GM21515 (cell line): ENCODE results near the gene DGUOK.
"Not testable (repeated sequence)": the region's sequence is repeated elsewhere in the genome, so short reads cannot be mapped to it uniquely, and the experiment has no call there.

Experiments
- ATAC-seq: cut with Tn5 transposase; IDR thresholded peaks from one replicate; pipeline ENCODE4 v1.9.1; 2021; ENCODE audit not compliant: unreplicated experiment

Gene DGUOK

DNA sequence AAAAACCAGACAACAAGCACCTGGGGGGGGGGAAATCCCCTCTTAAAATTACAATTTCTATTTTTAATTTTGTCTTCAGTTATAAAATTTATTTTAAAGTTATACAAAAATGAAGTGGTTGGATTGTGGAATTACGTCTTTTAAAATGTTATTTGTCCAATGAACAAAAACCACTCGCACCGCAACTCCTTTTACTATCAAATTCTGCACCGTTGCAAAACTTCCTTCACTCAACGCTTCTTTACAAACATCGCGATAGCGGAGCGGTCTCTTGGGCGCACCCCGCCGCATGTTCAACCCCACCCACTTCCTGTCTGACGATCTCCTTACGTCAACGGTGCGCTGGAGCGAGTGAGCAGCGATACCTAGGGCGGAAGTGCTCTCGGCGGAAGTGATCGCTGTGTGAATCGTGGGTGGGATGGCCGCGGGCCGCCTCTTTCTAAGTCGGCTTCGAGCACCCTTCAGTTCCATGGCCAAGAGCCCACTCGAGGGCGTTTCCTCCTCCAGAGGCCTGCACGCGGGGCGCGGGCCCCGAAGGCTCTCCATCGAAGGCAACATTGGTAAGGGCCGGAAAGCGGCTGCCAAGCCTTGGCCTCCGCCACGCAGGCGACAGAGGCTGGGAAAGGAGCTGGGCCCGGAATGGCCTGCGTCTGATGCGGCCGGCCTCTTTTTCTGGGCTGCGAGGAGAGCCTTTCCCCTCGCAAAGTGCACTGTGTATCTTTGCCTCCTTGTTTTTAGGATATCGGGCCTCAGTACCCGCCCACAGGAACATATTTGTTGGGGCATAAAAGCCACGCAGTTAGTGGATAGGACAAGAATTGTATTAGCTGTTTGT lies at the start of gene DGUOK:
Gene DGUOK, plus strand, starts transcription at position 388 of the 835 bp plus-strand sequence. Its CDS starts 31 bp downstream, at position 419.
- ATAC-seq, result peak; percentile 97

DNA sequence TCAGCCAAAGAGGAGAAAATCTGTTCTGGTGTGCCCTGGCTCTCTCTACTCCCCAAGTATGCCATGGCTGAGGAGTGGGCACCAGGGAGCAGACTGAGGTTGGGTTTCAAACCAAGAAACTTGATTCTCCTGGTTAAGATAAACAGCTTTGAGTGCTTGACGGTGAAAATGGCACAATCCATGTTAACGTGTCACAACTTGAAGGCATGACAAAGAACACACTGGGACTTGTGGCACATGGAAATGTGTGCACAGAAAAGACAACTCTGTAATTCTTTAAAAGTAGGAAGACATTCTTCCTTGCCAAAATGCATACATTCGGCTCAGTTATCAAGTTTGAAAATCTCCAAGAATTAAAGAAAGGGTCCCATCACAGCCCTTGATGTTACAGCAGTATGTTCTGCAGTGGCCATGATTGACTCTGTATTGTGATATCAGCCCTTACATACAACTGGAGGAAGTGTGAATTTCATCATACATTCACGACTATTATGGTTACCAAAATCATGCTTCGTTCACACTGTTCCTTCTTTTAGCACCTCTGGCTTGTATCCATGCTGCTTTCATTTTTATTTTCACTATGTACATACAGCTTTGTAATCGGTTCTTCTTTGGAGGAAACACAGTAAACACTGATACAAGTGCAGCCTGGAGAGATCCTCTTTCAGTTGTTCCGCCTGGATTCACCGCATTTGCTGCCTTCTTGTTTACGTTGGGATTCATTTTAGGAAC lies 49.4 kb upstream of the DGUOK start:
- no peak for ATAC-seq

DNA sequence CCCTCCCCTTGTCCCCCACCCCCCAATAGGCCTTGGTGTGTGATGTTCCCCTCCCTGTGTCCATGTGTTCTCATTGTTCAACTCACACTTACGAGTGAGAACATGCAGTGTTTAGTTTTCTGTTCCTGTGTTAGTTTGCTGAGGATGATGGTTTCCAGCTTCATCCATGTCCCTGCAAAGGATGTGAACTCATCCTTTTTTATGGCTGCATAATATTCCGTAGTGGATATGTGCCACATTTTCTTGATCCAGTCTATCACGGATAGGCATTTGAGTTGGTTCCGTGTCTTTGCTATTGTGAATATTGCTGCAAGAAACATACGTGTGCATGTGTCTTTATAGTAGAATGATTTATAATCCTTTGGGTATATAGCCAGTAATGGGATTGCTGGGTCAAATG lies 48.7 kb upstream of the DGUOK start:
- ATAC-seq, result not testable (repeated sequence)

DNA sequence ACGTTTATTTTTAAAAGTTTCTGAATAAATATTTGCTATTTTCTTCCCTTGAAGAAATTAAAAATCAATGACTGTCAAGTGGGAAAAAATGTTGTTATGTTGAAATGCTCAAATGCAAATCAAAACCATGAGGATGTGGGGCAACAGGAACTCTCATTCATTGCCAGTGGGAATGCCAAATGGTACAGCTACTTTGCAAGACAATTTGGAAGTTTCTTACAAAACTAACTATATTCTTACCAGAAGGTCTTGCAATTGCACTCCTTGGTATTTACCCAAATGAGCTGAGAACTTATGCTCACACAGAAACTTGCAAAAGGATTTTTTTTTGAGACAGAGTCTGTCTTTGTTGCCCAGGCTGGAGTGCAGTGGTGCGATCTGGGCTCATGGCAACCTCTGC lies 41.3 kb upstream of the DGUOK start:
- no peak for ATAC-seq

DNA sequence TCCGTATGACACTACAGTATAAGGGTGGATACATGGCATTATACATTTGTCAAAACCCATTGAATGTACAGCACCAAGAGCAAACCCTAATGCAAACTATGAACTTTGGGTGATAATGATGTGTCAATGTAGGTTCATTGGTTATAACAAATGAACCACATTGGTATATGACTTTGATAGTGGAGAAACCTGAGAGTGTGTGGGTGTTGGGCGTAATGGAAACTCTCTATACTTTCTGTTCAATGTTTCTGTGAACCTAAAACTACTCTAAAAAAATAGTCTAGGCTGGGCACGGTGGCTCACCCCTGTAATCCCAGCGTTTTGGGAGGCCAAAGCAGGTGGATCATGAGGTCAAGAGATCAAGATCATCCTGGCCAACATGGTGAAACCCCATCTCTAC lies 40.3 kb upstream of the DGUOK start:
- no peak for ATAC-seq

DNA sequence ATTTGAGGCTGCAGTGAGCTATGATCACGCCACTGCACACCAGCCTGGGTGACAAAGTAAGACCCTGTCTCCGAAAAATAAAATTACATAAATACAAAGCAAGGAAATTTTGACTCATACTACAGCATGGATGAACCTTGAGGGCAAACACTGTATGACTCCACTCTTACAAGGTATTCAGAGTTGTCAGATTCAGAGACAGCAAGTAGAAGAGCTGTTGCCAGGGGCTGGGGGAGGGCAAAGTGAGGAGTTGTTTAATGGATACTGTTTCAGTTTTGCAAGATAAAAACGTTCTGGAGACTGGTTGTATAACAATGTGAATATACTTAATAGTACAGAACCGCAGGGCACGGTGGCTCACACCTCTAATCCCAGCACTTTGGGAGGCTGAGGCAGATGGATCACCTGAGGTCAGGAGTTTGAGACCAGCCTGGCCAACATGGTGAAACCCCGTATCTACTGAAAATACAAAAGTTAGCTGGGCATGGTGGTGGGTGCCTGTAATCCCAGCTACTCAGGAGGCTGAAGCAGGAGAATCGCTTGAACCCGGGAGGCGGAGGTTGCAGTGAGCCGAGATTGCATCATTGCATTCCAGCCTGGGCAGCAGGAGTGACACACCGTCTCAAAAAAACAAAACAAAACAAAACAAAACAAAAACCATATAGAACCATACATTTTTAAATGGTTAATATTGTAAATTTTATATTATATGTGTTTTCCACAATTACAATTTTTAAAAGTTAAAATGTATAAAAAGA lies 38.9 kb upstream of the DGUOK start:
- ATAC-seq, result not testable (repeated sequence)

DNA sequence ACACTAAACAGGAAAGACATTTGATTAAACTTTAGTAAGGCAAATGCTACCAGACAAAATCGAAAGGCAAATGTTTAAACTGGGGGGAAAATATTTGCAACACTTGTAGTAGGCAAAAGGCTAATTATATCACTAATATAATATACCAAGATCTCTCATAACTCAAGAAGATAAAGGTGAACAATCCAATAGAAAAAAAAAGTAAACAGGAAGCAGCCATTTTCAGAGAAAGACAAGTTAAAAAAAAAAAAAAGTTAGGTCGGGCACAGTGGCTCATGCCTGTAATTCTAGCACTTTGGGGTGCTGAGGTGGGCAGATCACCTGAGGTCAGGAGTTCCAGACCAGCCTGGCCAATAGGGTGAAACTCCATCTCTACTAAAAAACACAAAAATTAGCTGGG lies 38.3 kb upstream of the DGUOK start:
- ATAC-seq, result no peak

DNA sequence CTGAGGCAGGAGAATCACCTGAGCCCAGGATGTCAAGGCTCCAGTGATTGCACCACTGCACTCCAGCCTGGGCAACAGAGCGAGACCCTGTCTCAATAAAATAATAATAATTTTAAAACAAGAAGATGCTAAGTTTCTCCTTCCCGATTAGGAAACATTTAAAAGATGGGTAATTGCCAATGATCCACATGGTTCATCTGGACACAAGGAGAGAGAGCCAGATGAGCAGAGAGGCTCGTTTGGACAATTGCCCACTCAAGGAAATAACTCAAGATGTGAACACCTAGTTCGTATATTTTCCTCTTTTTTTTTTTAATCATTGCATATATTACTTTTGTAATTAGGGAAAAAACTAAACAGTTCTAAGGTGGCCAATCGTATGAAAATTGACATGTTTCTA lies 37.5 kb upstream of the DGUOK start:
- ATAC-seq, result no peak

DNA sequence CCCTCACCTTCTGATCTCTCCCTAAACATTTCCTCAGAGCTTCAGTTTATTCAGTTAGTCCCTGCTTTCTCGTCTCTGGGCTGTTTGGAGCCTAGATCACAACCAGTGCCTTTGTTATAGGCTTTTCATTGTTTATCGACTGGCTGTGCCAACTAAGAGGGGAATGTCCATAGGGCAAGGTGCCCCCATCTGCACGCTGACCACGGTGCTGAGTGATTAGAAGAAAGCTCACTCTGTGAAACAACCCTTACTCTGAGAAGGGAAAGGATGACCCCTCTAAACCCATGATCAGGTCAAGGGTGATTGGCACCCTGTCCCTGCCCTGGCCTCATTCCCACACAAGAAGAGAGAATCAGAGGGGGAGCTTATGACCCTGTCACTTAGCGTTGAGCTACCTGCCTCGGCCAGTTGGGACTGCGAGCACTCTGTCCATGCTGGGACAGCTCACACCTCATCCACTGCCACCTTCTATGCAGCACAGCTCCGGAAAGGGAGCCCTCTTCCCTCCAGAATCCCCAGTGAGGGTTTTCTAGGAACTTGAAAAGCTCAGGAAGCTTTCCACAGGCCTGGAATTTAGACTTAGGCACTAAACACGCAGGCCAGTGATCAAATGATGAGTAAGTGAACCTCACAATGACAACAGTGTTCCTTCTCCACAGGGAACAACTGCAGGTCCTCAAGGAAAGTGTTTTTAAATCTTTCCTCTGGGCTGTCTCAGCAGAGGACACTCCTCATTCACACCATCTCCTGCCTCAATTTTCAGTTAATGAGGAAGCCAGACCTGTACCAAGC lies 36.2 kb upstream of the DGUOK start:
- no peak for ATAC-seq

DNA sequence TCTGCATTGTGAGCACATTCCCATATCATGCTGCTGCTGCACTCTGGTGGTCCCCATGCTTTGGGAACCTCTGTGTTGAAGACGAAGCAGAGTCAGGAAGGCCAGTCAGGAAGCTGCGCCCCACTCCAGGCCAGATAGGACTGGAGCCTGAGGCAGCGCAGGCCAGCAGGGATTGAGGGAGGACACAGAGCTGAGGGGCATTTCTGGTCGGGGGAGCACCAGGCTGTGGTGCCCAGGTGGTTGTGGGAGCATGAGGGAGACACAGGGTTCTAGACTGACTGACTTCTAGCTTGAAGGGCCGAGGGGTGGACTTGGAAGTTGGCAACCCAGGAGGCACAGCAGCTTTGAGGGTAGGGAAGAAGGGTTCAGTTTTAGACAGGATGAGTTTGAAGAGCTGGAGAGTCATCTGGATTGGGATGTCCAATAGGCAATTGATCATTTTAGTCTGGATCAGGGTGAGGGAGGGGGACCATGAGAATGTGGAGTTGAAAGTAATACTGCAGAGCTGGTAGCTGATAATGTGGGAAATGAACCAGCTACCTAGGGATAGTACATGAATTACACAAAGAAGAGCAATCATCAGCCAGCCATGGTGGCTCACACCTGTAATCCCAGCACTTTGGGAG lies 35.3 kb upstream of the DGUOK start:
- ATAC-seq, result no peak

DNA sequence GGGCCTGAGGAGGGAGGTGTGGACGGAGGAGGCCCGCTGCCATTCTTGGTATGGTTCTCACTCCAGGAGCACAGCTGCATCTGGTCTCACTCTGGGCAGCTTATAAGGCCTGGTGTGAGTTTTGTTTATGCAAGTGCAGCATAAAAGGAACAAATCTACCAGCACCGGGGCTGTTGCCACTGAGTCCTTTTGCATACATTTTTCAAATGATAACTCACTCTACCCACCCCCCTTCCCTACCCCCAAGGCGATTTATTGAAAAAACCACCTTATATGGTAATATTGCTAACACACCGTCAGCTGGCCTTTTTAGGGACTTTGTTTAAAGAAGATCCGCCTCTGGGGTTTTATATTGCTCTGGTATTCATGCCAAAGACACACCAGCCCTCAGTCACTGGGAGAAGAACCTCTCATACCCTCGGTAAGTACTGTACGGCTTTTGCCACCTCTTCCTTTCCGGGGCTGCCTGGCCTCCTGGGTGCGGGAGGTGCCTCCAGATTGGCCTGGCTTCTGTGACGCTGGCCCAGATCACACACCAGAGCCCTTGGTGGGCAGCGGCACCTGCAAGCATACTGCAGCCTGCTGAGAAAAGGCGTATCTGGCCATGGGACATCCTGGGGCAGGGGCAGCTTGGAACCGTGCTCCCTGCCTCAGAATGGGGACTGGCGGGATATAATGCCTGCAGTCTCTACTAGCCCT lies 33.9 kb upstream of the DGUOK start, which contains the start of gene ACTG2:
Gene ACTG2, plus strand, starts transcription at position 378 of the 699 bp plus-strand sequence. CDS start 8,304 bp downstream, outside the sequence.
- ATAC-seq, result no peak

DNA sequence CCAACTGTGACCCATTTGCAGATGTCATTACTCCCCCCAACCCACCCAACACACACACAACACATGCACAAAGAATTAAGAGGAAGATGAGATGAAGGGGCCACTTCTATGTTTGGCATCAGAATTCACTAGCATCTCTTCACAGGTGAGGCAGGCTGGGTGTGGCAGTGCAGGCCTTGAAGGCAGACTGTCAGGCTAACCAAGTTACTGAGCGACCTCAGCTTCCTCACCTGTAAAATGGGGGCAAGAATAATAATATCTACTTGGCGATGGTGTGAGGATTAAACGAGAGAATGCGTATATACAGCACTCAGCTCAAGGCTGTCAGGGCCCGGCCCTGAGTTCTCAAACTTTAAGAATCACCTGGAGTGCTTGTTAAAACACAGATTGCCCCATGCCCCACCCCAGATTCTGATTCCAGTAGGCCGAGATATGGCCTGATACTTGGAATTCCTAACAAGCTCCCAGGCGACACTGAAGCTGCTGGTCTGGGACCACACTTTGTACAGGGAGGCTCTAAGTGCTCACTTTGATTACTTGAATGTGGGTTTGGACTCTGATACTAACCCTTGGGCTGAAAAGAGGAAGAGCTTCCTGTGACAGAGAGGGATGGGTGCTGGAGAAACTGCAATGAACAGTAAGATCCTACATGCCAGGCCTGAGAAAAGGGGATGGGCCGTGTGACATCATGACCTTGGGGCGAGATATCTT lies 32.8 kb upstream of the DGUOK start:
- no peak for ATAC-seq

DNA sequence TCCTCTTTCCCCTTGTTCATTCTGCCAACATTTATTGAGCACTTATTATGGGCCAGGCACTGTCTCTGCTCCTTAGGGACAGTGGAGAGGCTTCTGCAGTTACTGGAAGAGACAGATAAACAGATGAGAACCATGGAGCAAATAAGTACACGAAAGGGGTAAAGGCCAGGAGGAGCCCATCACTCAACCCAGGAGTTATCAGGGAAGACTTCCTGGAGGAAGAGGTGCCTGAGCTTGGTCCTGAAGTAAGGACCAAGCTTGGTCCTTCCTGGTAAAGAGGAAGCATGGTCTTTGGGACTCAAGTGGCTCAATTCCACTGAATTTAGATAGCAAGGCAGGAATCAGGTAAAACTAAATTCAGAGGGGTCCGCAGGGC lies 32.2 kb upstream of the DGUOK start:
- no peak for ATAC-seq

DNA sequence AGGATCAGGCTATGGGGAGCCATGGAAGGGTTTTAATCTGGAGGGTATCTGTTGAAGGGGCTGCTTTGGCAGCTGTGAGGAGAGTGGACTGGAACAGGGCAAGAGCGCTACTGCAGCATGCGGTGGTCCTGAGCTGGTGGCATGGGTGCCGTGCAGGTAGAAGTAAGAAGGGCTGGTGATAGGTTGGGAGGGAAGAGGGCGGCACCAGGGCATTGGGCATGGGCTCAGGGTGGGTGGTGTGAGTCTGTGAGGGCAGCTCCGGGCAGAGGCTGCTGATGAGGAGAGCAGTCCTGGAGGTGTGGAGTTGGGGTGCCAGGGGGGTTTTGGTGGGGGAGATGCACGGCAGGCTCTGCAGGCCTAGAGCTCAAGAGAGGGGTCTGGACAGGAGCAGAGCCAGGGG lies 31.8 kb upstream of the DGUOK start:
- no peak for ATAC-seq

DNA sequence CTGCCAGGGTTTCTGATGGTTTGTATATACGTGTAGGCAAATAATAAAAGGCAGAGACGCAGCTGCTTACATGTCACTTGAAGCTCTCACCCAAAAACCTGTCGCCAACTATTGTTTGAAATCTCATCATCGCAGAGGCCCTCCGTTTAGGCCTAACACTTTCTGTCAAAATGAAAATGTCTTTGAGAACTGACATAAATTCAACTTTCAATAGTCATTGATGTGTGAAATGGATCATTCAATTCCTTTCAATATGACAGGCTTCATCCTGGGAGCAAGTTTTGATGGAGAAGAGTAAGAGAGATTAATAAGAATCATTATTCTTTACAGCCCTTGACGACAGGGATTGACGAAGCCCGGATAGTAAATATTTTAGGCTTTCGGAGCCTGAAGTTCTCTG lies 31.2 kb upstream of the DGUOK start:
- ATAC-seq, result no peak

DNA sequence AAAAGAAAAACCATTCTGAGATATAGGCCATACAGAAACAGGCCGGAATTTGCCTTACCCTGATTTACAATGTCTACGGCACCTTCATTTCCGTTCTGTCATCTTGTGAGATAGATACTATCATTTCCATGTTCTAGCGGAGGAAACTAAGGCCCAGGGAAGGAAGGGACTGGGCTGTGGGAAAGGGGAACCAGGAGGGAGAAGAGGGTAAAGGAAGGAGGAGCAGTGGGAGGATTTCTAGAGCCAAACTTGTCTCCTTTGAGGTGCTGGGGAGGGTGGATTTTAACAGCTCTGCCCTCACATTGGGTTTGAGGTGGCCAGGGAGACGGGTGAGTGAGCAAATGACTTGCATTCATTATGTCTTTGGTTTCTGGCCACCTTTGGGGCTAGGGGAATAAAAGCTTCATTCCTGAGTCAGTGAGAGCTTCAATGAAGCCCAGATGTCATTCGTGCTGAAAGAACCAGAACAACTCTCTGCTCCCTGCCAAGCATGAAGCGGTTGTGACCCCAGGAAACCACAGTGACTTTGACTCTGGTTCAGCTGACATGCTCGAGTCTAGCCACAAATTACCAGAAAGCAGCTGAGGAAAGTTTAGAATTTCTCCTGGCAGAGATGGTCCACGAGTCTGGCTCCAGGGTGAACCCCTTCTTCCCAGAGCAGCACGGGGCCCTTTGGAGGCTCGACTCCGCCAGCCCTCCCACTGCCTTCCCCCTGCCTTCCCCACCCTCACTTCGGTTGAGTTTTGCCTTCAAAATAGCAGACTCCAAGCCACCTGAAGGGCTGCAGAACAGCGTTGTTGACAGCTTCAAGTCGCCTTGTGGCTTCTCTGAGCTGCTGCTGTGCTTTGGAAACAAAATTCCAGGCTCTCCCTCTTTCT lies 30.1 kb upstream of the DGUOK start:
- no peak for ATAC-seq

DNA sequence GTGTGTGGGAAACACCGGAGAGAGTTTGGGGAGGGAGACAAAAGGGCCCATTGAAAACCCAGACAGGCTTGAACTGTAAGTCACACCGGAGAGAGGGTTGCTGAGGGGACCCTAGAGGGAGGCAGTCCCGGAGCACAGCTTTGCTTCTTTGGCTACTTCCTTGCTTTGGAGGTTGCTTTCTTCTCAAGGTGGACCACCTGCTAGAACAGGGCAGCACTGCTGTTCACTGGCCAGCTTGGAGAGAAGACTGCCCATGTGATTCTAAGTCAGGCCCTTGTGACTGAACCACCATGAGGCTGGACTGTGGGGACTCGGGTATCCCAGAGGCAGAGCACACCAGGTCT lies 29.5 kb upstream of the DGUOK start:
- ATAC-seq, result no peak

DNA sequence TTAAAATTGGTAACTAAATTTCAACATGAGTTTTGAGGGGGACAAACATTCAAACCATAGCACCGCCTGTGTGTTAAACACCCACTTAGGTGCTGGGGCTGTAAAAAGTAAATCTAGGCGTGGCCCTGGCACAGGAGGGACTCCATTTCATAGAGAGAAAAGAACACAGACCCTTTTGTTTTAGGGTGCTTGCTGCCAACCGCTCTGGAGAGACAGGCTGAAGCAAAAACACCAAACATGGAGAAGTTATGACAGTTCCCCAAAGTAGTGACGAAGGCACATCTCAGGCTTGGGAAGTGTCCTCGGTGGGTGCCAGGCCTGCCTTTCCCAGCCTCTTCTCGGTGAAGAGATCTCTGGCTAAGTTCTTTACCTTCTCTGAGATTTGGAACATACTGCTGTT lies 28.7 kb upstream of the DGUOK start:
- no peak for ATAC-seq
